ENCODE measurements around the gene PORCN.

PORCN gene

DNA sequence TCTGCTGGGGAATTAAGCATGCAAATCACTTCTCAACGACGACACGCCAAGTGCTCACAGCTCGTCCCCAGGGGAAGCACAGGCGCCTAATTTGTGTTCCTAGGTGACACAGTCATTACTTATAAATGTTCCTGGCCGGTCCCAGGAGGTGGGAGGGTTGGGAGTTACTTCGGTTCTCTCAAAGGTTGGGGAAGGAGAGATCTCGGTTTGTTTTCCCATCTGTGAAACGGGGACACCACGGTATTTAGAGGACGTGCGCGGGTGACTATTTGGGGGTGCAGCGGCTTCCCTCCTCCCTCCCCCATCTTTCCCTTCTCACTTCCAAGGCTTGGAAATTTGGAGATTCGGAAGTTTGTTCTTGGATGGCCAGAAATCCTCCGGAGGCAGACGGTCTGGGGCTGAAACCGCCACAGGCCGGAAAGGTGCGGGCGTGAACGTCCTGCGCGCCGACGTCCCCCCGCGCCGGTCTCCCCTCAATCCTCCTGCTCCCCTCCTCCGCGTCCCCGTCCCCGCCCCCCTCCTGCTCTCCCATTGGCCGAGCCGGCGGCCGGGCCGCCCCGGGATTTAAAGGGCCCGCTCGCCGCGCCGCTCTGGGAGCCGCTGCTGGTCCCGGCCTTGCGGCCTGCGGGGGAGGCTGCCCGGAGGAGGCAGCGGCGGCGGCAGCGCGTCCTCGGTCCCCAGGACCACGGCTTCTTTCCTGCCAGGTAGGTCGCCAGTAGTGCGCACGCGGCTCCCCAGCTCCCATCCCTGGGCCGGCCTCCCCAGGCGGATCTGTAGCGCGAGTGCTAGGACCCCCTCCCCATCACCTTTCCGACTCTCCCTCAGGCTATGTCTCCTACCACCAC lies at the start of gene PORCN:
PORCN (plus strand) TSS at position 593 of the 845 bp plus-strand sequence. CDS start 829 bp downstream, outside the sequence.
- DNase-seq (ENCODE audit: extremely low read depth, low read depth), result peak; percentile 19
- TF ChIP-seq, protein P1, sequence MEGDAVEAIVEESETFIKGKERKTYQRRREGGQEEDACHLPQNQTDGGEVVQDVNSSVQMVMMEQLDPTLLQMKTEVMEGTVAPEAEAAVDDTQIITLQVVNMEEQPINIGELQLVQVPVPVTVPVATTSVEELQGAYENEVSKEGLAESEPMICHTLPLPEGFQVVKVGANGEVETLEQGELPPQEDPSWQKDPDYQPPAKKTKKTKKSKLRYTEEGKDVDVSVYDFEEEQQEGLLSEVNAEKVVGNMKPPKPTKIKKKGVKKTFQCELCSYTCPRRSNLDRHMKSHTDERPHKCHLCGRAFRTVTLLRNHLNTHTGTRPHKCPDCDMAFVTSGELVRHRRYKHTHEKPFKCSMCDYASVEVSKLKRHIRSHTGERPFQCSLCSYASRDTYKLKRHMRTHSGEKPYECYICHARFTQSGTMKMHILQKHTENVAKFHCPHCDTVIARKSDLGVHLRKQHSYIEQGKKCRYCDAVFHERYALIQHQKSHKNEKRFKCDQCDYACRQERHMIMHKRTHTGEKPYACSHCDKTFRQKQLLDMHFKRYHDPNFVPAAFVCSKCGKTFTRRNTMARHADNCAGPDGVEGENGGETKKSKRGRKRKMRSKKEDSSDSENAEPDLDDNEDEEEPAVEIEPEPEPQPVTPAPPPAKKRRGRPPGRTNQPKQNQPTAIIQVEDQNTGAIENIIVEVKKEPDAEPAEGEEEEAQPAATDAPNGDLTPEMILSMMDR (IDR thresholded peaks at IDR 0.05; ENCODE audit: low read depth, low read length), result no peak

DNA sequence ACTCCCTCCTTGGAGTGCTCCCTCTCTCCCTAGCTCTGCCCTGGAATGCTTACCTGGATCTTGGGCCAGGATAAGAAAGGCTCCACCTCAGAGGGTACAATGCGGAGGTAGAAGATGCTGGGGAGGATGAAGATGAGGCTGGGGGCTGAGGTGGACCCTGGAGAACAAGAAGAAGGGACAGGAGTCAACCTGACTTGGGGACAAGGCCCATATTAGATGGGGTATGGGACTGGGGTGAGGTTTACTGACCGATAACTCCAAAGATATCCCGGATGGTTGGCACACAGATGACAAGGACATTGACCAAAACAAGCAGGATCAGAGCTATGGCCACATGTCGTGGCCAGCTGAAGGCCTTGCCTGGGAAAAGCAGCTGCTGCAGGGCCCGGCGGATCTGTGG lies 49.3 kb upstream of the PORCN start:
- TF ChIP-seq, protein P1 (IDR thresholded peaks at IDR 0.05; ENCODE audit: low read depth, low read length), result no peak
- no peak for DNase-seq (ENCODE audit: extremely low read depth, low read depth)

DNA sequence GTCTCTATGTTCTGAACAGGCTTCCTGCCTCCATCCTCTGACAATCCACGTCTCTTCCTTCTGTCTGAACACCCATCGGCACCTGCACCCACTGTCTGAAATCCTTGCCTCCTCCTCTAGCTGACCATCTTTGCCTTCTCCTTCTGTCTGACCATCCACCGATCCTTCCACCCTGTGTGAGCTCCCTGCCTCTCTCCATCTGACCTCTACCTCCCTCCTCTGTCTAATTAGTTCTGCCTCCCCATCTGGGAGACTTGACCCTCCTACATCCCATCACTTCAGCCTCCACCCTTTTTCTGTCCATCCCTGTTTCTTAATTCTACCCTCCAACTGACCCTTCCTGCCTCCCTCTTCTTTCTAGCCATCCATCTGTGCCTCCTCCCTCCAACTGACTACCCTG lies 48.8 kb upstream of the PORCN start:
- TF ChIP-seq, protein P1 (IDR thresholded peaks at IDR 0.05; ENCODE audit: low read depth, low read length), result no peak
- no peak for DNase-seq (ENCODE audit: extremely low read depth, low read depth)

DNA sequence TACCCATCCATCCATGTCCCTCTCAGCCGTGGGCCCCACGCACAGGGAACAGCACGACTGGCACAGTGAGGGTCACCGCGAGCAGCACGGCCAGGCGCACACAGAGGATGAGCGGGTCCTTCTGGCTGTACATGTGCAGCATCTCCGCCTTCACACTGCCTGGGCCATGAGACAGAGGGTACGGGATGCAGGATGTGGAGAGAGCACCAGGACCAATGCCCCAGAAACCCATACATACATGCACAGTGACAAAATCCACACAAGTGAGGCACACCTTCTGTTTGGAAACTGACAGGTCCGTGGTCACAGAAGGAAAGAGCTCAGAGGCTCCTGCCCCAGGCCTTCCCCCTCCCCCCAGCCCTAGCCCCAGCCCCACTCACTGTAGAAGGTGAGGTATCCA lies 48.2 kb upstream of the PORCN start:
- TF ChIP-seq, protein P1 (IDR thresholded peaks at IDR 0.05; ENCODE audit: low read depth, low read length), result no peak
- no peak for DNase-seq (ENCODE audit: extremely low read depth, low read depth)

DNA sequence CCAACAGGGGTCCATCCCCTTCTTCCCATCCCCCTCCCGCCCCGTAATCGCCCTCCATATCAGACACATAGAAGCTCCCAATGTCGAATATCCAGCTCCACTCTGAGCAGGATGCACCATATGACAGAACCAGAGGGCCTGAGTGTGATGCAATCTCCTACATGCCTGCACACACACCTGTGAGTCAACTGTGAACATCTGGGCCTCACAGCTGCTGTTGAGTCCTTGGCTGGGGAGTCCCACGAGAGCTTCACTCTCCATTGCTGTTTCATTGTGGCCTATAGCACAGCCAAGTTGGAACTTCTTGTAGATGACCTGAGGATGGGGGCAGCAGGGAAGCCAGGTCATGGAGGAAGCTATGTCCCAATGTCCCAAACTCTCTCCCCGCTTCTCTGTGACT lies 47.0 kb upstream of the PORCN start:
- DNase-seq (ENCODE audit: extremely low read depth, low read depth), result no peak
- TF ChIP-seq, protein P1 (IDR thresholded peaks at IDR 0.05; ENCODE audit: low read depth, low read length), result no peak

DNA sequence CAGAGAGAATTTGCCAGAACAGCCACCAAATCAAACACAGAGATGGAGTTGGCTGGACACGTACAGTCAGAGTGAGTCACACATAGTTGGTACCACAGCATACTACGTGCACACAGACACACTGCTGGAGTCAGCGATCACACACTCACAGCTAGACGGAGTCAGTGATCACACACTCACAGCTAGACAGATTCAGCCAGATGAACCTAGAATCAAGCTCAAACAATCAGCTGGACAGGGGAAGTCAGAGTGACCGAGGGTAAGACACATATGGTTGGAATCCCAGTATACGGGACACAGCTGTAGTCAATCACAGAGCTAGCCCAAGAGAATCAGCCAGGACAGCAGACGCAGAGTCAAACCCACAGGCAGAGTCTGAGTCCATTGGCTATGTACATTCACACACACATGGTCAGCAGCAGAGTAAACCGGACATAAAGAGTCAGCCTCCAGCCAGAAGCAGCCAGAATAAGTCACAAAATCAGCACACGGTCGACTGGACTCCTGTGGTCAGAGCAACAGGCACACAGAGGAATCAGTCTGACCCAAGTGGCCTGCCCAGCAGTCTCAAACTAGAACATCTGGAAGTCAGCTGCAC lies 43.4 kb upstream of the PORCN start:
- TF ChIP-seq, protein P1 (IDR thresholded peaks at IDR 0.05; ENCODE audit: low read depth, low read length), result no peak

DNA sequence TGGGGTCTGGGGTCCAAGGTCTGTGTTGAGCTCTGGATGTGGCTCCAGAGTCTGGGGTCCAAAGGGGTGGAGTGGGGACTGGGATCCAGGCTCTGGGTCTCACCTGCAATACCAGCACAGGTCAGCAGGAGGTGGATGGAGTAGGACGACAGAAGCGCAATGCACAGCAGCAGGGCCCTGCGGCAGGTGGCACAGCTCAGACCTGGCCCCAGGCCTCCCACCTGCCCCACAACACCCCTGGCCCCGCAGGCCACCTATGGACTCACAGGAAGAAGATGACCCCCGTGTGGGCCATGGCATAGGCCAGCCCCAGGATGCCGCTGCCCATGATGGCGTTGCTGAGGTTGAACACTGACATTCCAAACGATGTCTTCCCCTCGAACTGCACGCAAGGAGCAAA lies 42.1 kb upstream of the PORCN start:
- DNase-seq (ENCODE audit: extremely low read depth, low read depth), result no peak
- TF ChIP-seq, protein P1 (IDR thresholded peaks at IDR 0.05; ENCODE audit: low read depth, low read length), result no peak; the same call in none of the 2 replicates

More for the DNA sequence above, 43.4 kb upstream of the PORCN start:
- peak; percentile 54 for DNase-seq (ENCODE audit: extremely low read depth, low read depth)

Measured in AG09319 (cell line).